IPS-NIHi11 (cell line): Measurements from ENCODE around the gene STMP1.

Experiments
- DNase-seq: peaks from one replicate; pipeline ENCODE4 v3.0.0; 2012; ENCODE audit warnings: mixed read lengths, low spot score

STMP1 gene

DNA sequence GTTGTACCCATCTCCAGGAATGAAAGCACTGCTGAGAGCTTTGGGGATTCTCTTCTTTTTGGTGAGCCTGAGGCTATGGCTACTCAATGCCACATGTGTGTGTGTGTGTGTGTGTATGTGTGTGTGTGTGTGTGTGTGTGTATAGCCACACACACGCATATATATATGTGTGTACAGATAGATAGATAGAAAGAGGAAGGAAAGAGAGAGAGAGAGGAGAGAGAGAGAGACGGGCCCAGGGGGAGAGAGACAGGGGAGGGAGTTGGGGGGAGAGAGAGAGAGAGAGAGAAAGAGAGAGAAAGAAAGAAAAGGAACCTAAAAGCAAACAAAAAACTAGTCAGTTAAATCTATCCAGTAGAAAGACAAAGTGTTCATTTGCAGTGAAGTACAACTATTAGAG is 57.4 kb downstream of the STMP1 start:
- no peak for DNase-seq

DNA sequence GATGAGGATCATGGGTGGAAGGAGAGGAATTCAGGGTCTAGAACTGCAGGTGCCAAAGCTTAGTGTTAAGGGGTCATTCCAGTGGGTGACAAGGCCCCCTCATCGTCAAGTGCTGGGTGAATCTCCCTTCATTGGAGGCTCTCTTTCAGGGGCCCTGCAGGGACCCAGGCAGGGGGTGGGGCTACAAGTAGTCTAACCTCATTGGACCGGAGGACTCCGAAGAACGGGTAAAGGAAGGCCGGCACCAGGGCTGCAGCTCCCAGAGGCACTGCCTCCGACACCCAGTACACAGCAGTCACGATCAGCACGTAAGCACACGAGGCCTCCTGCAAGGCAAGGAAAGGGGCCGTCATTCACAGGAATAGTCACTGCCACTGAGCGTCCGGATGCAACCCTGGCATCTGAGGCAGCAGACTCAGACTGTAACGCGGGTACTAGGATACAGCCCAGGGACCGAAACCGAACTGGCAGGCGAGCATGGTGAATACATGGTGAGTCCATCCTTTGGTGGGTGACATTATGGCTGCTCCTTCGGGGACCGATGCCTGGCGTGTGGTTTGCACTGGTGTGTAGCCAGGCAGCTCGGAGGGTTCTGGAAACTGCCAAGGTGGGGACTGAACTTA is 59.0 kb downstream of the STMP1 start:
- DNase-seq, result no peak

DNA sequence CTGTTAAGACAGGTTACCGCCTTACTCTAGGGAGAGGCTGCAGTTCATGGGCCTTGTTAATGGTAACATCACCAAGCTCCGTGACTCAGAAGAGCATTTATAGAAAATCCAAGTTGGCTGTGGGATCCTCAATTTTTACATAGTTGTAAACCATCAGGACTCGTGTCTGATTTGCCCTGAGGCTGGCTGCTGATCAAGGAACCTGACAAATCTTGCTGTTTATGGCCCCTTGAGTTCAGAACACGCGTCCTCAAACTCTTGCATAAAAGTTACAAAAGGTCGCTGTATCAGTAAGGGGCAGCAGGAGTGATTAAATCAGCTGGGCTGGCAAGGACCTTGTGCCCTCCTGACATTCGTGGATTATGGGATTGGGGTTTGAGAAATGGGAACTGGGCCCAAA is 61.1 kb downstream of the STMP1 start:
- no peak for DNase-seq
